8988T (cell line): Measurements from ENCODE around the gene GLIPR2.
"Not testable (repeated sequence)": the region's sequence is repeated elsewhere in the genome, so short reads cannot be mapped to it uniquely, and the experiment has no call there.

Experiments used
- DNase-seq: peaks from one replicate; pipeline ENCODE4 v3.0.0; 2011

Gene GLIPR2

GRCh38 chr9:36165826-36166167 lies 29.3 kb downstream of the GLIPR2 start:
- no peak for DNase-seq

- peak; percentile 94 for DNase-seq
These were observed 29.8 kb downstream of the GLIPR2 start for GRCh38 chr9:36166168-36166927.

- no peak for DNase-seq
These were observed 32.6 kb downstream of the GLIPR2 start, which contains the start of gene CCIN for GRCh38 chr9:36169166-36169565. Gene CCIN (plus strand): TSS chr9:36169388. CDS start chr9:36169503, 115 bp downstream.

- no peak for DNase-seq
These were observed 33.2 kb downstream of the GLIPR2 start for GRCh38 chr9:36169708-36170107.

- DNase-seq = no peak
These were observed 34.0 kb downstream of the GLIPR2 start for GRCh38 chr9:36170531-36170930.

- no peak for DNase-seq
These were observed 37.3 kb downstream of the GLIPR2 start for GRCh38 chr9:36173861-36174260.

GRCh38 chr9:36174271-36174670 lies 37.7 kb downstream of the GLIPR2 start:
- no peak for DNase-seq

GRCh38 chr9:36174731-36175130 lies 38.2 kb downstream of the GLIPR2 start:
- DNase-seq = no peak

- not testable (repeated sequence) for DNase-seq
These were observed 38.7 kb downstream of the GLIPR2 start for GRCh38 chr9:36175209-36175608.

- DNase-seq = not testable (repeated sequence)
These were observed 40.0 kb downstream of the GLIPR2 start for GRCh38 chr9:36176496-36176895.

GRCh38 chr9:36177571-36177970 lies 41.0 kb downstream of the GLIPR2 start:
- no peak for DNase-seq

GRCh38 chr9:36180243-36180642 lies 43.7 kb downstream of the GLIPR2 start:
- DNase-seq = not testable (repeated sequence)

- DNase-seq = no peak
These were observed 50.9 kb downstream of the GLIPR2 start for GRCh38 chr9:36187414-36187813.

GRCh38 chr9:36188212-36188611 lies 51.7 kb downstream of the GLIPR2 start:
- no peak for DNase-seq

GRCh38 chr9:36189976-36190375 lies 53.4 kb downstream of the GLIPR2 start:
- no peak for DNase-seq

- DNase-seq = peak; percentile 87
These were observed 54.1 kb downstream of the GLIPR2 start, which contains the start of gene CLTA for GRCh38 chr9:36190388-36191289. Gene CLTA (plus strand): TSS chr9:36190921. CDS start chr9:36191057, 136 bp downstream.

- DNase-seq = no peak
These were observed 54.7 kb downstream of the GLIPR2 start for GRCh38 chr9:36191290-36191645.

GRCh38 chr9:36191686-36192085 lies 55.2 kb downstream of the GLIPR2 start:
- DNase-seq = no peak

- no peak for DNase-seq
These were observed 55.7 kb downstream of the GLIPR2 start for GRCh38 chr9:36192196-36192595.

- DNase-seq = no peak
These were observed 56.5 kb downstream of the GLIPR2 start for GRCh38 chr9:36193023-36193422.

GRCh38 chr9:36194326-36195000 lies 57.9 kb downstream of the GLIPR2 start:
- DNase-seq = no peak

- DNase-seq = peak; percentile 55
These were observed 68.5 kb downstream of the GLIPR2 start for GRCh38 chr9:36204906-36205547.

GRCh38 chr9:36207016-36207415 lies 70.5 kb downstream of the GLIPR2 start:
- DNase-seq = no peak
